A673 (cell line): ENCODE measurements around the gene TSPEAR. TPM values are rescaled to one million over a fixed set of nuclear protein-coding genes. Genes with fewer than 3 reads are reported as not detected.

Experiments
- BruUV-seq: library from RNA; stranded (reverse); fragments of 400-500 nt; replicated peaks from 2 replicates; lab custom pipeline; 2021; lab: Mats Ljungman, UMichigan
- CTCF ChIA-PET: fragments of 300-600 bp; sonication (Branson Sonifier 250); formaldehyde crosslinking; loops from one replicate; lab custom pipeline; 2022; ENCODE audit warnings: antibody characterized with exemption; lab: Charles Lee
- POLR2A ChIA-PET: fragments of 300-600 bp; sonication (Branson Sonifier 250); formaldehyde crosslinking; loops from one replicate; lab custom pipeline; 2022; ENCODE audit warnings: antibody characterized with exemption; ENCODE audit not compliant: low non-redundant PET; lab: Charles Lee
- DNase-seq: peaks from one replicate; pipeline ENCODE4 v3.0.0-alpha.2; 2015; ENCODE audit warnings: low spot score
- H3K27ac ChIP-seq: fragments of 200-600 bp; sonication (generic); 2 replicates; pipeline ENCODE4 v1.5.1; 2016; ENCODE audit warnings: mixed run types, low read depth, mild to moderate bottlenecking, mixed read lengths, antibody characterized with exemption, low read length; ENCODE audit not compliant: poor library complexity, severe bottlenecking
- H3K27me3 ChIP-seq: fragments of 200-600 bp; sonication (generic); replicated peaks from 2 replicates; pipeline ENCODE4 v1.6.1; 2017; ENCODE audit warnings: mixed run types, low read depth, mild to moderate bottlenecking, mixed read lengths, antibody characterized with exemption, low read length; ENCODE audit not compliant: insufficient read depth, poor library complexity
- H3K36me3 ChIP-seq: fragments of 200-600 bp; sonication (generic); 2 replicates; pipeline ENCODE4 v1.6.1; 2016; ENCODE audit warnings: mixed run types, mild to moderate bottlenecking, mixed read lengths, antibody characterized with exemption, low read length; ENCODE audit not compliant: insufficient read depth, poor library complexity, severe bottlenecking
- H3K4me1 ChIP-seq: fragments of 200-600 bp; sonication (generic); 2 replicates; pipeline ENCODE4 v1.6.1; 2017; ENCODE audit warnings: mixed run types, mild to moderate bottlenecking, mixed read lengths, antibody characterized with exemption, low read length; ENCODE audit not compliant: insufficient read depth, poor library complexity, severe bottlenecking
- H3K4me3 ChIP-seq: fragments of 200-600 bp; sonication (generic); 2 replicates; pipeline ENCODE4 v1.5.1; 2016; ENCODE audit warnings: low read depth, mixed run types, mild to moderate bottlenecking, mixed read lengths, low read length; ENCODE audit not compliant: poor library complexity, severe bottlenecking
- H3K9me3 ChIP-seq: fragments of 200-600 bp; sonication (generic); 2 replicates; pipeline ENCODE4 v1.6.1; 2016; ENCODE audit warnings: mixed run types, low read depth, mild to moderate bottlenecking, mixed read lengths, antibody characterized with exemption, low read length; ENCODE audit not compliant: poor library complexity, severe bottlenecking
- EZH2 ChIP-seq: fragments of 200-600 bp; sonication (generic); IDR thresholded peaks from 2 replicates; pipeline ENCODE4 v1.6.1; 2017; ENCODE audit warnings: borderline replicate concordance, low read depth, mild to moderate bottlenecking, mixed read lengths, antibody characterized with exemption, low read length; ENCODE audit not compliant: poor library complexity, severe bottlenecking
- intact Hi-C: fragments of 100-400 bp; cut with micrococcal nuclease; formaldehyde crosslinking; loops from one replicate; pipeline ENCODE4 v1.10.0; 2022; ENCODE audit not compliant: unreplicated experiment
- total RNA-seq: library from RNA; stranded (reverse); gene quantifications from 2 replicates; pipeline ENCODE4 v1.2.3, GENCODE V29; 2021
- TF ChIP-seq, protein P1 (sequence below): fragments of 300-800, 200-600 bp; sonication (generic); conservative IDR thresholded peaks from 2 replicates; pipeline ENCODE4 v1.5.1; 2017; ENCODE audit warnings: low read depth, mild to moderate bottlenecking, antibody characterized with exemption, low read length, moderate library complexity, mixed read lengths

Gene TSPEAR
- total RNA-seq, 1 experiment from 2014 or later = 8.3 TPM

DNA sequence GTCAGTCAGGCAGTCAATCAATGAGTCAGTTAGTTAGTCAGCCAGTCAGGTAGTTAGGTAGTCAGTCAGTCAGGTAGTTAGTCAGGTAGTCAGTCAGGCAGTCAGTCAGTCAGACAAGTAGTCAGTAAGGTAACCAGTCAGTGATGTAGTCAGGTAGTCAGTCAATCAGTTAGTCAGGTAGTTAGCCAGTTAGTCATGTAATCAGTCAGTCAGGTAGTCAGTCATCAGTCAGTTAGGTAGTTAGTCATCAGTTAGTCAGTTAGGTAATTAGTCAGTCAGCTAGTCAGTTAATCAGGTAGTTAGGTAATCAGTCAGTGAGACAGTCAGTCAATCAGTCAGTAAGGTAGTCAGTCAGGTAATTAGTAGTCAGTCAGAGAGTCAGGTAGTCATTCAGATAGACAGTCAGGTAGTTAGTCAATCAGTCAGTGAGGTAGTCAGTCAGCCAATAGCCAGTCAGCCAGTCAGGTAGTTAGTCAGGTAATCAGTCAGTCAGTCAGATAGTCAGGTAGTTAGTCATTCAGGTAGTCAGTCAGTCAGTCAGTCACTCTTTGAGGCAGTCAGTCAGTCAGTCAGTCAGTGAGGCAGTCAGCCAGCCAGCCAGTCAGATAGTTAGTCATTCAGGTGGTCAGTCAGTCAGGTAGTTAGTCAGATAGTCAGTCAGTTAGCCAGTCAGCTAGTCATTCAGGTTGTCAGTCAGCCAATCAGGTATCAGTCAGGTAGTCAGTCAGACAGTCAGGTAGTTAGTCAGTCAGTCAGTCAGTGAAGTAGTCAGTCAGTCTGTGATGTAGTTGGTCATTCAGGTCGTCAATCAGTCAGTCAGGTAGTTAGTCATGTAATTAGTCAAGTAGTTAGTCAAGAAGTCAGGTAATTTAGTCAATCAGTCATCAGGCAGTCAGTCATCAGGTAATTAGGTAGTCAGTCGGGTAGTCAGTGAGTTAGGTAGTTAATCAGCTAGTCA is 186.7 kb downstream of the TSPEAR start:
- no peaks in the 10 kb centered on the region for H3K36me3 ChIP-seq
- no peak overlapping the region for H3K27ac ChIP-seq
- DNase-seq = no peak
- H3K27me3 ChIP-seq = no peaks in the 10 kb centered on the region
- H3K4me1 ChIP-seq = no peaks in the 10 kb centered on the region
- BruUV-seq = no TSS peak
- H3K9me3 ChIP-seq = peaks cover 6% of the 10 kb centered on the region
- intact Hi-C loops = no loop called here
- ChIA-PET POLR2A (no interaction called here), CTCF (no interaction called here)
- TF ChIP-seq, protein P1, sequence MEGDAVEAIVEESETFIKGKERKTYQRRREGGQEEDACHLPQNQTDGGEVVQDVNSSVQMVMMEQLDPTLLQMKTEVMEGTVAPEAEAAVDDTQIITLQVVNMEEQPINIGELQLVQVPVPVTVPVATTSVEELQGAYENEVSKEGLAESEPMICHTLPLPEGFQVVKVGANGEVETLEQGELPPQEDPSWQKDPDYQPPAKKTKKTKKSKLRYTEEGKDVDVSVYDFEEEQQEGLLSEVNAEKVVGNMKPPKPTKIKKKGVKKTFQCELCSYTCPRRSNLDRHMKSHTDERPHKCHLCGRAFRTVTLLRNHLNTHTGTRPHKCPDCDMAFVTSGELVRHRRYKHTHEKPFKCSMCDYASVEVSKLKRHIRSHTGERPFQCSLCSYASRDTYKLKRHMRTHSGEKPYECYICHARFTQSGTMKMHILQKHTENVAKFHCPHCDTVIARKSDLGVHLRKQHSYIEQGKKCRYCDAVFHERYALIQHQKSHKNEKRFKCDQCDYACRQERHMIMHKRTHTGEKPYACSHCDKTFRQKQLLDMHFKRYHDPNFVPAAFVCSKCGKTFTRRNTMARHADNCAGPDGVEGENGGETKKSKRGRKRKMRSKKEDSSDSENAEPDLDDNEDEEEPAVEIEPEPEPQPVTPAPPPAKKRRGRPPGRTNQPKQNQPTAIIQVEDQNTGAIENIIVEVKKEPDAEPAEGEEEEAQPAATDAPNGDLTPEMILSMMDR = no peak
- no peak for TF ChIP-seq EZH2
- no peak overlapping the region for H3K4me3 ChIP-seq

DNA sequence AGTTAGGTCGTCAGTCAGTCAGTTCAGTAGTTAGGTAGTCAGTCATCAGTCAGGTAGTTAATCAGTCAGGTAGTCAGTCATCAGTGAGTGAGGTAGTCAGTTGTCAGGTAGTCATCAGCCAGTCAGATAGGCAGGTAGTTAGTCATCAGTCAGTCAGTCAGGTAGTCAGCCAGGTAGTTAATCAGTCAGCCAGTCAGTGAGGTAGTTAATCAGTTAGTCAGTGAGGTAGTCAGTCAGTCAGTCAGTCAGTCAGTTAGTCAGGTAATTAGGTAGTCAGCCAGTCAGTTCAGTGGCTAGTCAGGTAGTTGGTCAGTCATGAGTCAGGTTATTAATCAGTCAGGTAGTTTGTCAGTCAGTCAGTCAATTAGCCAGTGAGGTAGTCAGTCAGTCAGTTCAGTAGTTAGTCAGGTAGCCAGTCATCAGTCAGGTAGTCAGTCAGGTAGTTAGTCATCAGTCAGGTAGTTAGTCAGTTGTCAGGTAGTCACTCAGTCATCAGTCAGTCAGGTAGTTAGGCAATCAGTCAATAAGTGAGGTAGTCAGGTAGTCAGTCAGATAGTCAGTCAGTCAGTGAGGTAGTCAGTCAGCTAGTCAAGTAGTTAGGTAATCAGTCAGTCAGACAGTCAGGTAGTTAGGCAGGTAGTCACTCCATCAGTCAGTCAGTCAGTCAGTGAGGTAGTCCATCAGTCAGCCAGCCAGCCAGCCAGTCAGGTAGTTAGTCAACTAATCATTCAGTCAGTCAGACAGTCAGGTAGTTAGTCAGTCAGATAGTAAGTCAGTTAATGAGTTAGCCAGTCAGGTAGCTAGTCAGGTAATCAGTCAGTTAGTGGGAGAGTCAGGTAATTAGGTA is 187.6 kb downstream of the TSPEAR start:
- TF ChIP-seq EZH2 = no peak
- TF ChIP-seq, protein P1 = no peak
- Histone ChIP-seq H3K9me3 (peaks cover 6% of the 10 kb centered on the region), H3K4me3 (no peak overlapping the region), H3K4me1 (no peaks in the 10 kb centered on the region), H3K36me3 (no peaks in the 10 kb centered on the region), H3K27me3 (no peaks in the 10 kb centered on the region), H3K27ac (no peak overlapping the region)
- intact Hi-C loops = no loop called here
- ChIA-PET CTCF (no interaction called here), POLR2A (no interaction called here)
- BruUV-seq = no TSS peak
- no peak for DNase-seq

DNA sequence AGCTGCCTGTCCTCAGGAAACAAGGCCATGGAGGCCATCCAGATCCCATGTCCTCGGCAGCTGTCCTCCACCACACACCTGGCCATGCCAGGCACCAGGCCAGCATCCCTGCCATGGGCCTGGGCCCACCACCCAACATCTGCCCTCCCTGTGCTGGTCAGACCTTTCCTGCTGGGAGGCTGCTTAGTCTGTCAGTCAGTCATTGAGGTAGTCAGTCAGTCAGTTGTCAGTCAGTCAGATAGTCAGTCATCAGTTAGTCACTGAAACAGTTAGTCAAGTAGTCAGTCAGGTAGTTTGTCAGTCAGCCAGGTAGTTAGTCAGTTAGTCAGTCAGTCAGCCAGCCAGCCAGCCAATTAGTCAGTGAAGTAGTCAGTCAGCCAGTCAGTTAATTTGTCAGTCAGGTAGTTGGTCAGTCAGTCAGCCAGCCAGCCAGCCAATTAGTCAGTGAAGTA is 188.6 kb downstream of the TSPEAR start:
- TF ChIP-seq, protein P1 = no peak
- no peak for TF ChIP-seq EZH2
- ChIA-PET POLR2A (no interaction called here), CTCF (no interaction called here)
- Histone ChIP-seq H3K36me3 (no peaks in the 10 kb centered on the region), H3K9me3 (peaks cover 6% of the 10 kb centered on the region), H3K27me3 (no peaks in the 10 kb centered on the region), H3K4me1 (no peaks in the 10 kb centered on the region), H3K4me3 (no peak overlapping the region), H3K27ac (no peak overlapping the region)
- intact Hi-C loops = no loop called here
- BruUV-seq = no TSS peak
- DNase-seq = no peak
